Keratinocyte (primary cell): ENCODE results near the gene ARMCX5. TPM values are rescaled to one million over a fixed set of nuclear protein-coding genes. Genes with fewer than 3 reads are reported as not detected.

Experiments
- DNase-seq: peaks from one replicate; pipeline ENCODE4 v3.0.0-alpha.2; 2011; ENCODE audit warnings: low read depth, missing footprints, low spot score
- FAIRE-seq: peaks from 2 replicates; lab custom pipeline; 2011; peaks lifted over from hg19 to GRCh38; lab: Jason Lieb, UNC
- H2AFZ ChIP-seq: 2 replicates; pipeline ENCODE4 v1.6.0; 2012; ENCODE audit warnings: low read length, control low read depth, inconsistent platforms; ENCODE audit not compliant: control insufficient read depth
- H3K27ac ChIP-seq: 2 replicates; pipeline ENCODE4 v1.5.1; 2011; ENCODE audit warnings: low read length; ENCODE audit not compliant: control insufficient read depth, insufficient read depth
- H3K27me3 ChIP-seq: 3 replicates; pipeline ENCODE4 v1.6.0; 2011; ENCODE audit warnings: low read length; ENCODE audit not compliant: control insufficient read depth, insufficient read depth; ENCODE audit errors: extremely low read depth
- H3K36me3 ChIP-seq, 2 experiments: 2 replicates in 1 of 2; 3 replicates in 1 of 2; pipeline ENCODE4 v1.5.1; 2011; ENCODE audit warnings: low read length in 2 of 2, mild to moderate bottlenecking in 1 of 2; ENCODE audit not compliant: control insufficient read depth in 2 of 2, insufficient read depth in 2 of 2; ENCODE audit errors: extremely low read depth in 1 of 2
- H3K4me1 ChIP-seq: 3 replicates; pipeline ENCODE4 v1.5.1; 2011; ENCODE audit warnings: low read length; ENCODE audit not compliant: control insufficient read depth, insufficient read depth; ENCODE audit errors: extremely low read depth
- H3K4me2 ChIP-seq: 3 replicates; pipeline ENCODE4 v1.6.0; 2011; ENCODE audit warnings: low read depth, low read length; ENCODE audit not compliant: control insufficient read depth, insufficient read depth; ENCODE audit errors: extremely low read depth
- H3K4me3 ChIP-seq, 3 experiments: fragments of 200-600 bp in 1 of 3; sonication (generic) in 1 of 3; 2 replicates in 2 of 3; 3 replicates in 1 of 3; pipeline ENCODE4 v1.5.1; 2011 to 2016; ENCODE audit warnings: low read length in 3 of 3, mild to moderate bottlenecking in 3 of 3, control low read depth in 2 of 3, inconsistent platforms in 1 of 3, low read depth in 1 of 3, mixed read lengths in 1 of 3, mixed run types in 1 of 3, moderate library complexity in 1 of 3; ENCODE audit not compliant: control insufficient read depth in 2 of 3, insufficient read depth in 2 of 3; ENCODE audit errors: extremely low read depth in 1 of 3
- H3K79me2 ChIP-seq: 2 replicates; pipeline ENCODE4 v1.6.0; 2012; ENCODE audit warnings: low read length; ENCODE audit not compliant: control insufficient read depth, insufficient read depth
- H3K9ac ChIP-seq: 3 replicates; pipeline ENCODE4 v1.6.0; 2011; ENCODE audit warnings: low read length; ENCODE audit not compliant: control insufficient read depth, insufficient read depth; ENCODE audit errors: extremely low read depth
- H3K9me1 ChIP-seq: 3 replicates; pipeline ENCODE4 v1.6.0; 2011; ENCODE audit warnings: low read length; ENCODE audit not compliant: control insufficient read depth, insufficient read depth; ENCODE audit errors: extremely low read depth
- H3K9me3 ChIP-seq: 2 replicates; pipeline ENCODE4 v1.5.1; 2012; ENCODE audit warnings: low read depth, low read length; ENCODE audit not compliant: control insufficient read depth
- H4K20me1 ChIP-seq: 3 replicates; pipeline ENCODE4 v1.6.0; 2011; ENCODE audit warnings: low read length; ENCODE audit not compliant: control insufficient read depth, insufficient read depth; ENCODE audit errors: extremely low read depth
- CTCF ChIP-seq, 3 experiments: IDR thresholded peaks in 1 of 3; conservative IDR thresholded peaks in 1 of 3; optimal IDR thresholded peaks in 1 of 3; 2 replicates in 2 of 3; 3 replicates in 1 of 3; pipeline versions ENCODE3 to v1.5.1; 2011; ENCODE audit warnings: low read length in 3 of 3, mild to moderate bottlenecking in 3 of 3, moderate library complexity in 2 of 3, control low read depth in 1 of 3, inconsistent platforms in 1 of 3; ENCODE audit not compliant: insufficient read depth in 2 of 3; ENCODE audit errors: extremely low read depth in 1 of 3
- EZH2 ChIP-seq: IDR thresholded peaks from one replicate; pipeline ENCODE4 v1.6.1; 2012; ENCODE audit warnings: inconsistent platforms, mild to moderate bottlenecking, low read length, moderate library complexity
- dilution Hi-C: fragments of 300-500 bp; cut with MboI; formaldehyde crosslinking; loops from one replicate; pipeline ENCODE4 v1.7.0; 2020; ENCODE audit warnings: low sequenced_read_pairs; ENCODE audit not compliant: extremely low pct_ligation_motif_present
- polyA plus RNA-seq, 5 experiments: library from polyadenylated mRNA; depleted of rRNA in 3 of 5; stranded (reverse) in 3 of 5; stranded (forward) in 1 of 5; unstranded in 1 of 5; fragments of >200 nt; gene quantifications; 1 replicate in 1 of 5; 2 replicates in 3 of 5; 3 replicates in 1 of 5; pipeline versions ENCODE4 v1.2.1 to v1.2.3, GENCODE V29; 2011 to 2012; ENCODE audit warnings: missing spikeins in 2 of 5, low read depth in 1 of 5, low replicate concordance in 1 of 5

ARMCX5 gene
- polyA plus RNA-seq, 1 donor (not counting 4 experiments of a cell fraction or from before 2014, with no cell fraction given), result 11.6 TPM

- FAIRE-seq (no peak), DNase-seq (no peak)
- no peaks in the 10 kb centered on the region for H4K20me1 ChIP-seq
- no peaks in the 10 kb centered on the region for H3K9me3 ChIP-seq
- H3K9ac ChIP-seq, result no peak overlapping the region
- H3K36me3 ChIP-seq, result peaks cover 0 to 1% of the 10 kb centered on the region in 2 experiments
- TF ChIP-seq EZH2, result no peak
- no peak for TF ChIP-seq CTCF (optimal IDR thresholded peaks at IDR 0.05 in 1 of 3, IDR thresholded peaks at IDR 0.05 in 1 of 3, conservative IDR thresholded peaks at IDR 0.05 in 1 of 3; ENCODE audit: extremely low read depth in 1 of 3, insufficient read depth in 2 of 3, low read length in 3 of 3)
- no peaks in the 10 kb centered on the region for H3K4me1 ChIP-seq
- no peak overlapping the region for H2AFZ ChIP-seq
- H3K4me2 ChIP-seq, result no peak overlapping the region
- no peaks in the 10 kb centered on the region for H3K27me3 ChIP-seq
- H3K79me2 ChIP-seq, result no peaks in the 10 kb centered on the region
- dilution Hi-C loops, result no loop called here
- no peak overlapping the region for H3K4me3 ChIP-seq
- H3K27ac ChIP-seq, result no peak overlapping the region
- H3K9me1 ChIP-seq, result no peaks in the 10 kb centered on the region
These were observed 11.6 kb downstream of the ARMCX5 start for GRCh38 chrX:102610905-102611304.

- Histone ChIP-seq H3K4me1 (no peaks in the 10 kb centered on the region), H4K20me1 (no peaks in the 10 kb centered on the region), H3K4me2 (no peak overlapping the region), H3K36me3 (no peaks in the 10 kb centered on the region), H3K9me3 (no peaks in the 10 kb centered on the region), H2AFZ (no peak overlapping the region), H3K9ac (no peak overlapping the region), H3K27ac (no peak overlapping the region), H3K4me3 (no peak overlapping the region), H3K9me1 (no peaks in the 10 kb centered on the region), H3K27me3 (no peaks in the 10 kb centered on the region), H3K79me2 (no peaks in the 10 kb centered on the region)
- FAIRE-seq (no peak), DNase-seq (no peak)
- dilution Hi-C loops, result no loop called here
- TF ChIP-seq EZH2, result no peak
- TF ChIP-seq CTCF (optimal IDR thresholded peaks at IDR 0.05 in 1 of 3, IDR thresholded peaks at IDR 0.05 in 1 of 3, conservative IDR thresholded peaks at IDR 0.05 in 1 of 3; ENCODE audit: extremely low read depth in 1 of 3, insufficient read depth in 2 of 3, low read length in 3 of 3), result no peak
These were observed 24.8 kb downstream of the ARMCX5 start for GRCh38 chrX:102624105-102624504.
